CMK (cell line): ENCODE results near the gene EFCAB13.
"Not testable (repeated sequence)": the region's sequence is repeated elsewhere in the genome, so short reads cannot be mapped to it uniquely, and the experiment has no call there.

ENCODE experiments used
- DNase-seq: peaks from one replicate; pipeline ENCODE4 v3.0.0-alpha.2; 2010; ENCODE audit warnings: low read depth

Gene EFCAB13

GRCh38 chr17:47425887-47426635 lies 102.3 kb downstream of the EFCAB13 start:
- DNase-seq: not testable (repeated sequence)

GRCh38 chr17:47427985-47428384 lies 104.2 kb downstream of the EFCAB13 start:
- DNase-seq: no peak

GRCh38 chr17:47432240-47432639 lies 108.5 kb downstream of the EFCAB13 start:
- not testable (repeated sequence) for DNase-seq

GRCh38 chr17:47465165-47465564 lies 141.4 kb downstream of the EFCAB13 start:
- DNase-seq: no peak

- not testable (repeated sequence) for DNase-seq
Measured at GRCh38 chr17:47466976-47467375, 143.2 kb downstream of the EFCAB13 start.

GRCh38 chr17:47470836-47471235 lies 147.1 kb downstream of the EFCAB13 start:
- no peak for DNase-seq

GRCh38 chr17:47472073-47472472 lies 148.3 kb downstream of the EFCAB13 start:
- not testable (repeated sequence) for DNase-seq
